B cell (primary cell): ENCODE results near the gene CAMK1D.

Source experiments
- EZH2 ChIP-seq: IDR thresholded peaks from 2 replicates; pipeline ENCODE4 v1.6.1; 2012; ENCODE audit warnings: borderline replicate concordance, low read depth, mild to moderate bottlenecking, moderate library complexity, low read length; ENCODE audit not compliant: insufficient read depth, poor library complexity, severe bottlenecking
- TF ChIP-seq, protein P1 (sequence below): fragments of 200-600 bp; IDR thresholded peaks from one replicate; pipeline ENCODE4 v1.8.0; 2022; ENCODE audit warnings: antibody characterized with exemption, mild to moderate bottlenecking

GRCh38 chr10:12314836-12315235, 34.5 kb upstream of the CAMK1D start:
- TF ChIP-seq, protein P1, sequence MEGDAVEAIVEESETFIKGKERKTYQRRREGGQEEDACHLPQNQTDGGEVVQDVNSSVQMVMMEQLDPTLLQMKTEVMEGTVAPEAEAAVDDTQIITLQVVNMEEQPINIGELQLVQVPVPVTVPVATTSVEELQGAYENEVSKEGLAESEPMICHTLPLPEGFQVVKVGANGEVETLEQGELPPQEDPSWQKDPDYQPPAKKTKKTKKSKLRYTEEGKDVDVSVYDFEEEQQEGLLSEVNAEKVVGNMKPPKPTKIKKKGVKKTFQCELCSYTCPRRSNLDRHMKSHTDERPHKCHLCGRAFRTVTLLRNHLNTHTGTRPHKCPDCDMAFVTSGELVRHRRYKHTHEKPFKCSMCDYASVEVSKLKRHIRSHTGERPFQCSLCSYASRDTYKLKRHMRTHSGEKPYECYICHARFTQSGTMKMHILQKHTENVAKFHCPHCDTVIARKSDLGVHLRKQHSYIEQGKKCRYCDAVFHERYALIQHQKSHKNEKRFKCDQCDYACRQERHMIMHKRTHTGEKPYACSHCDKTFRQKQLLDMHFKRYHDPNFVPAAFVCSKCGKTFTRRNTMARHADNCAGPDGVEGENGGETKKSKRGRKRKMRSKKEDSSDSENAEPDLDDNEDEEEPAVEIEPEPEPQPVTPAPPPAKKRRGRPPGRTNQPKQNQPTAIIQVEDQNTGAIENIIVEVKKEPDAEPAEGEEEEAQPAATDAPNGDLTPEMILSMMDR, result no peak
- TF ChIP-seq EZH2, result no peak
